Neural crest cell (in vitro differentiated cells): ENCODE measurements around the gene CELSR2. TPM values are rescaled to one million over a fixed set of nuclear protein-coding genes. Genes with fewer than 3 reads are reported as not detected.
"Not testable (repeated sequence)": the region's sequence is repeated elsewhere in the genome, so short reads cannot be mapped to it uniquely, and the experiment has no call there.

ENCODE experiments used
- DNase-seq: peaks from one replicate; pipeline ENCODE4 v3.0.0; 2021; ENCODE audit warnings: low read depth, mixed read lengths, low spot score
- H3K27ac Mint-ChIP-seq: one replicate; pipeline ENCODE4 v1.8.0; 2021; ENCODE audit warnings: mild to moderate bottlenecking, mixed read lengths; ENCODE audit not compliant: unreplicated experiment
- H3K27me3 Mint-ChIP-seq: 2 replicates; pipeline ENCODE4 v1.8.0; 2021; ENCODE audit warnings: low read depth, mild to moderate bottlenecking, mixed read lengths
- H3K36me3 Mint-ChIP-seq: 2 replicates; pipeline ENCODE4 v1.8.0; 2021; ENCODE audit warnings: low read depth, mild to moderate bottlenecking, mixed read lengths
- H3K4me1 Mint-ChIP-seq: 2 replicates; pipeline ENCODE4 v1.8.0; 2021; ENCODE audit warnings: mixed read lengths
- H3K4me3 Mint-ChIP-seq: one replicate; pipeline ENCODE4 v1.8.0; 2021; ENCODE audit warnings: mild to moderate bottlenecking, mixed read lengths
- H3K9me3 Mint-ChIP-seq: 2 replicates; pipeline ENCODE4 v1.8.0; 2021; ENCODE audit warnings: mixed read lengths
- total RNA-seq: library from RNA; stranded (reverse); gene quantifications from 2 replicates; pipeline ENCODE4 v1.2.1, GENCODE V29; 2021
- TF ChIP-seq, protein P1 (sequence below): fragments of 200-600 bp; sonication (generic); conservative IDR thresholded peaks from 2 replicates; pipeline ENCODE4 v1.5.0; 2021; ENCODE audit warnings: antibody characterized with exemption, mild to moderate bottlenecking

CELSR2 gene
- total RNA-seq, 1 donor from 2014 or later, result 97.1 TPM

DNA sequence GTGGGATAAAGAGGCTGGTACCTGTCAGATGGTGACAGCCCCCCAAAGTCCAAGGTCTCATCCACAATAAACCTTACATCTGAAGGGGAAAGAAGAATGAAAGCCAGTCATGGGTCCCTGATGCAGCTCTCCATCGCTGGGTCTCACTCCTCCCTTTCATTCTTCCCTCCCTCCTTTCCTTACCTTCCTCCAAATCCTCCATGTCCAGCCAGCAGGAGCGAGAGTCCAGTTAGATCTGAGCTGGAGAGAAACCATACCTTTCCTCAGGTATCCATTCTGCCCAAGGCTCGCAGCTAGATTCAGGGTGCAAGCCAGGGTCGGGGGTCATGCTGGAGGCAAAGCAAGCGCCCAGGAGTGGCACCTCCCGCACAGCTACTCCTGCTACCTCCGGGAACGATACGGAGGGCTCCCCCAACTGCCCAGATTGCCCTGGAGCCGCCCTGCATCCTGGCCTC lies 33.2 kb downstream of the CELSR2 start:
- H3K27me3 Mint-ChIP-seq, result no peaks in the 10 kb centered on the region
- peak overlapping the region; percentile 91 for H3K27ac Mint-ChIP-seq
- peak overlapping the region; percentile 99 for H3K4me3 Mint-ChIP-seq
- no peak for DNase-seq
- TF ChIP-seq, protein P1, sequence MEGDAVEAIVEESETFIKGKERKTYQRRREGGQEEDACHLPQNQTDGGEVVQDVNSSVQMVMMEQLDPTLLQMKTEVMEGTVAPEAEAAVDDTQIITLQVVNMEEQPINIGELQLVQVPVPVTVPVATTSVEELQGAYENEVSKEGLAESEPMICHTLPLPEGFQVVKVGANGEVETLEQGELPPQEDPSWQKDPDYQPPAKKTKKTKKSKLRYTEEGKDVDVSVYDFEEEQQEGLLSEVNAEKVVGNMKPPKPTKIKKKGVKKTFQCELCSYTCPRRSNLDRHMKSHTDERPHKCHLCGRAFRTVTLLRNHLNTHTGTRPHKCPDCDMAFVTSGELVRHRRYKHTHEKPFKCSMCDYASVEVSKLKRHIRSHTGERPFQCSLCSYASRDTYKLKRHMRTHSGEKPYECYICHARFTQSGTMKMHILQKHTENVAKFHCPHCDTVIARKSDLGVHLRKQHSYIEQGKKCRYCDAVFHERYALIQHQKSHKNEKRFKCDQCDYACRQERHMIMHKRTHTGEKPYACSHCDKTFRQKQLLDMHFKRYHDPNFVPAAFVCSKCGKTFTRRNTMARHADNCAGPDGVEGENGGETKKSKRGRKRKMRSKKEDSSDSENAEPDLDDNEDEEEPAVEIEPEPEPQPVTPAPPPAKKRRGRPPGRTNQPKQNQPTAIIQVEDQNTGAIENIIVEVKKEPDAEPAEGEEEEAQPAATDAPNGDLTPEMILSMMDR, result no peak
- peaks cover 66% of the 10 kb centered on the region for H3K4me1 Mint-ChIP-seq
- peaks cover 7% of the 10 kb centered on the region for H3K36me3 Mint-ChIP-seq
- peaks cover 2% of the 10 kb centered on the region for H3K9me3 Mint-ChIP-seq

DNA sequence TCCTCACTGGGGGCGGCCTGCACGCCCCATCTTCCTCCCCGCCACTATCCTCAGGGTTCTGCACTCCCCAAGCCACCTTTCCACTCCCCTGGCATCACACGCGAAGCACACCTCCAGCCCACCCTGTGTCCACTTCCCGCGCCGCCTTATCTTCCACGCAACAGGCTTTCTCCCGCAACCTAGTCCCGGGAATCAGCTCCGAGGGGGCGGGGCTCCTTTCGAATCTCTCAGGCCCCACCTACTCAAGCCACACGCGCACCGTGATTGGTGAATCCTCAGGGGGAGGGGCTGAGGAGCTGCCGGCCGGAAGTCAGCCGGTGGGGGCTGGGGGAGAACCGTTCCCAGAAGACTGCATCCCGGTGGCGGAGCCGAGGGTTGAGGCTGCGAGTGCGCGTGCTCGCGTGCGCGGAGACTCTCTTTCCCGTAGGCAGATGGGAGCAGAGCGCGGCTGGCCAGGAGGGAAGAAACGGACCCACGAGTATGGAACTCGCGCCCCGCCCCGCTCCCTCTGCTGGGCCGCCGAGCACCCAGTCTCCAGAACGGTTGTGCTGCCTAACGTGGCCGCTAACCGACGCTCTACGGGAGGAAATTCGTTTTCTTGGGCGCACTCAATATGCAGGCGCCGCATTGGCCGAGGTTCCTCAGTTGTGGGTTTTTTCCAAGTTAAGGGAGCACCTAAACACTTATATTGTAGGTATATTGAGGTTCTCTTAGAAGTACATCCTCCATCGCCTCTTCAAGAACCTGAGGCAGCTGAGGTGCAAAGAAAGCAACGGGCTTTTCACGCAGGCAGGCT lies 33.8 kb downstream of the CELSR2 start, which contains the start of gene PSRC1:
PSRC1 (minus strand) TSS at position 194 of the 796 bp plus-strand sequence.
- H3K4me3 Mint-ChIP-seq, result peak within 1 kb of the TSS; percentile 99
- TF ChIP-seq, protein P1, result peak; percentile 61
- H3K9me3 Mint-ChIP-seq, result peaks cover 2% of the 10 kb centered on the region
- H3K27ac Mint-ChIP-seq, result peak within 1 kb of the TSS; percentile 91
- H3K4me1 Mint-ChIP-seq, result peaks cover 64% of the 10 kb centered on the region
- no peaks in the 10 kb centered on the region for H3K27me3 Mint-ChIP-seq
- H3K36me3 Mint-ChIP-seq, result peaks cover 7% of the 10 kb centered on the region
- peak; percentile 95 for DNase-seq

DNA sequence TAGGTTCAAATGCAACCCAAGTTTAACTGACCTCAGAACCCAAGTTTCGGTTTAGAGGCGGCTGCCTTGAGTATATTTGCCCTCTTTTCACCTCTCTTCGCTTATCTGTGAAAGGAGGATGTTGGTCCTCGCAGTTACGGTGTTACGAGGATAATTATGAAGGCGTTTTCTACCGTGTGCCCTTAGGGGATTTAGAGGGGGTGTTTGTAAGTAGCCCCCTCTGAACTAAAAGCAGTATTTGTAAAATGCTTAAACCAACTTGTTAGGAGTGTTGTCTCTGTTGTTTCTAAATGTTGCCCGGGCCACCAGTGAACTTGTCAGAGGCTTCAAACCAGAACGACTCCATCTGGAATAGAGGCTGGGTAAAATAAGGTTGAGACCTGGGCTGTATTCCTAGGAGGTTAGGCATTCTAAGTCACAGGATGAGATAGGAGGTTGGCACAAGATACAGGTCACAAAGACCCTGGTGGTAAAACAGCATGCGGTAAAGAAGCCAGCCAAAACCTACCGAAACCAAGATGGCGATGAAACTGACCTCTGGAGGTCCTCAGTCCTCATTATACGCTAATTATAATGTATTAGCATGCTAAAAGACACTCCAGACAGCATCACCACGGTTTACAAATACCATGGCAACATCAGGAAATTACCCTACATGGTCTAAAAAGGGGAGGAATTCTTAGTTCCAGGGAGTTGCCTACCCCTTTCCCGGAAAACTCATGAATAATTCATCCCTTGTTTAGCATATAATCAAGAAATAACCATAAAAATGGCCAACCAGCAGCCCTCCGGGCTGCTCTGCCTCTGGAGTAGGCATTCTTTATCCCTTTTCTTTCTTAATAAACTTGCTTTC lies 34.6 kb downstream of the CELSR2 start:
- H3K4me1 Mint-ChIP-seq, result peaks cover 61% of the 10 kb centered on the region
- H3K36me3 Mint-ChIP-seq, result peaks cover 7% of the 10 kb centered on the region
- no peaks in the 10 kb centered on the region for H3K27me3 Mint-ChIP-seq
- no peak overlapping the region for H3K27ac Mint-ChIP-seq
- TF ChIP-seq, protein P1, result no peak
- H3K4me3 Mint-ChIP-seq, result peak overlapping the region; percentile 99
- H3K9me3 Mint-ChIP-seq, result peaks cover 2% of the 10 kb centered on the region
- DNase-seq, result no peak

DNA sequence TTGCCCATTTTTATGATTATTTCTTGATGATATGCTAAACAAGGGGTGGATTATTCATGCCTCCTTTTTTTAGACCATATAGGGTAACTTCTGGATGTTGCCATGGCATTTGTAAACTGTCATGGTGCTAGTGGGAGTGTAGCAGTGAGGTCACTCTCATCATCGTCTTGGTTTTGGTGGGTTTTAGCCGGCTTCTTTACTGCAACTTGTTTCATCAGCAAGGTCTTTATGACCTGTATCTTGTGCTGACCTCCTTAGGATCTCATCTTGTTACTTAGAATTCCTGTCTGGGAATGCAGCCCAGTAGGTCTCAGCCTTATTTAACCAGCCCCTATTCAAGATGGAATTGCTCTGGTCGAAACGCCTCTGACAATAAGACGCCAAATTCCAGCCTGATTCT lies 37.4 kb downstream of the CELSR2 start:
- H3K4me1 Mint-ChIP-seq, result peaks cover 54% of the 10 kb centered on the region
- H3K27ac Mint-ChIP-seq, DNase-seq, H3K36me3 Mint-ChIP-seq, H3K27me3 Mint-ChIP-seq, H3K9me3 Mint-ChIP-seq: not testable (repeated sequence)
- H3K4me3 Mint-ChIP-seq, result peak overlapping the region; percentile 69

DNA sequence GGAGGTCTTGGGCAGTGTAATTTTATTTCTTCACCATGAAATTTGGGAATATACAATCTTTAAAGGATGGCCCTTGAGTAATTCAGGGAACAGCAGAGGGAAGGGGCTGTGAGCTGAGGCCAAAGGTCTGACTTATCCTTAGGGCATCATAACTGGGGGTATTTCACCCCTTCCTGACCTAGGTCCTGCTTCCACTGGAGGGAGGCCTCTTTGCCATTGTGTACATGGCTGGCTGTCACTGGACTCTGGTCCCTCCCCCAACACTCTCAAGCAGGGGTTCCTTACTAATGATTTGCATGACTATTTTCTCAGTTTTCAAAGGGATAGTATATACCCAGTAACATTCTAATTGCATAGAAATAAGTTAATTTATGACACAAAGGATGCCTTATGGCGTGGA lies 40.8 kb downstream of the CELSR2 start:
- no peaks in the 10 kb centered on the region for H3K27me3 Mint-ChIP-seq
- no peak overlapping the region for H3K27ac Mint-ChIP-seq
- no peak for DNase-seq
- H3K4me1 Mint-ChIP-seq, result peaks cover 28% of the 10 kb centered on the region
- H3K4me3 Mint-ChIP-seq, result no peak overlapping the region
- TF ChIP-seq, protein P1, result no peak
- H3K36me3 Mint-ChIP-seq, result no peaks in the 10 kb centered on the region
- peaks cover 2% of the 10 kb centered on the region for H3K9me3 Mint-ChIP-seq
